CD14-positive monocyte (primary cell): ENCODE data around the gene CD300A. TPM values are rescaled to one million over a fixed set of nuclear protein-coding genes. Genes with fewer than 3 reads are reported as not detected.

Experiments used
- DNase-seq, 3 donors: peaks; one replicate each; pipeline ENCODE4 v3.0.0-alpha.2; 2011 to 2022
- H2AFZ ChIP-seq: 2 replicates; pipeline ENCODE4 v1.6.0; 2012; ENCODE audit warnings: mild to moderate bottlenecking, low read depth, low read length, inconsistent platforms; ENCODE audit not compliant: insufficient read depth, poor library complexity, severe bottlenecking
- H3K27ac ChIP-seq, 2 donors: 1 replicate in 1 of 2; 2 replicates in 1 of 2; pipeline ENCODE4 v1.5.1; 2012 to 2013; ENCODE audit warnings: low read length in 2 of 2, control low read depth in 1 of 2, inconsistent platforms in 1 of 2, low read depth in 1 of 2, mild to moderate bottlenecking in 1 of 2
- H3K27me3 ChIP-seq, 2 donors: one replicate each; pipeline versions ENCODE4 v1.6.0 to v1.6.1; 2011 to 2013; ENCODE audit warnings: low read length in 2 of 2; ENCODE audit not compliant: control insufficient read depth in 2 of 2, insufficient read depth in 2 of 2
- H3K36me3 ChIP-seq, 2 donors: replicated peaks in 1 of 2; 1 replicate in 1 of 2; 2 replicates in 1 of 2; pipeline versions ENCODE4 v1.5.1 to v1.6.1; 2012 to 2013; ENCODE audit warnings: low read length in 2 of 2, control low read depth in 1 of 2, inconsistent platforms in 1 of 2, mild to moderate bottlenecking in 1 of 2; ENCODE audit not compliant: insufficient read depth in 2 of 2, control insufficient read depth in 1 of 2
- H3K4me1 ChIP-seq, 2 donors: 1 replicate in 1 of 2; 2 replicates in 1 of 2; pipeline versions ENCODE4 v1.5.1 to v1.6.1; 2012 to 2013; ENCODE audit warnings: low read length in 2 of 2, control low read depth in 1 of 2, inconsistent platforms in 1 of 2, mild to moderate bottlenecking in 1 of 2, moderate library complexity in 1 of 2; ENCODE audit not compliant: insufficient read depth in 2 of 2, control insufficient read depth in 1 of 2
- H3K4me2 ChIP-seq: replicated peaks from 2 replicates; pipeline ENCODE3; 2012; ENCODE audit warnings: low read length, moderate library complexity, mild to moderate bottlenecking; ENCODE audit not compliant: poor library complexity, severe bottlenecking; ENCODE audit errors: extremely low read depth
- H3K4me3 ChIP-seq, 3 experiments: fragments of 200-600 bp in 1 of 3; sonication (generic) in 1 of 3; replicated peaks in 1 of 3; 1 replicate in 2 of 3; 2 replicates in 1 of 3; pipeline ENCODE4 v1.5.1; 2011 to 2013; ENCODE audit warnings: low read length in 3 of 3, mild to moderate bottlenecking in 3 of 3, control low read depth in 2 of 3, low read depth in 2 of 3, inconsistent platforms in 1 of 3, moderate library complexity in 1 of 3
- H3K79me2 ChIP-seq: 2 replicates; pipeline ENCODE4 v1.6.0; 2012; ENCODE audit warnings: mild to moderate bottlenecking, control low read depth, inconsistent platforms, low read length, moderate library complexity; ENCODE audit not compliant: insufficient read depth
- H3K9ac ChIP-seq: 2 replicates; pipeline ENCODE4 v1.6.0; 2017; ENCODE audit warnings: low read length, mild to moderate bottlenecking; ENCODE audit not compliant: insufficient read depth, poor library complexity, severe bottlenecking
- H3K9me3 ChIP-seq, 2 donors: replicated peaks in 1 of 2; 1 replicate in 1 of 2; 2 replicates in 1 of 2; pipeline versions ENCODE4 v1.5.1 to v1.6.1; 2012 to 2013; ENCODE audit warnings: low read length in 2 of 2, control low read depth in 1 of 2; ENCODE audit not compliant: control insufficient read depth in 1 of 2, insufficient read depth in 1 of 2
- H4K20me1 ChIP-seq: 2 replicates; pipeline ENCODE4 v1.6.0; 2012; ENCODE audit warnings: mild to moderate bottlenecking, low read length, control low read depth, moderate library complexity; ENCODE audit not compliant: insufficient read depth
- H3K27ac Mint-ChIP-seq, 7 donors: one replicate each; pipeline ENCODE4 v1.8.0; 2020; ENCODE audit warnings: mild to moderate bottlenecking in 7 of 7, mixed read lengths in 7 of 7, moderate library complexity in 6 of 7, inconsistent platforms in 2 of 7
- H3K27me3 Mint-ChIP-seq, 3 donors: one replicate each; pipeline ENCODE4 v1.8.0; 2021 to 2022; ENCODE audit warnings: low read depth in 3 of 3, mild to moderate bottlenecking in 3 of 3, mixed read lengths in 3 of 3, moderate library complexity in 3 of 3, inconsistent platforms in 1 of 3
- H3K36me3 Mint-ChIP-seq, 2 donors: one replicate each; pipeline ENCODE4 v1.8.0; 2020; ENCODE audit warnings: mixed read lengths in 2 of 2, inconsistent platforms in 1 of 2, mild to moderate bottlenecking in 1 of 2
- H3K4me1 Mint-ChIP-seq: one replicate; pipeline ENCODE4 v1.8.0; 2020; ENCODE audit warnings: mild to moderate bottlenecking, mixed read lengths
- H3K4me3 Mint-ChIP-seq, 2 donors: one replicate each; pipeline ENCODE4 v1.8.0; 2020; ENCODE audit warnings: mild to moderate bottlenecking in 2 of 2, mixed read lengths in 2 of 2, moderate library complexity in 1 of 2
- H3K9me3 Mint-ChIP-seq, 7 donors: one replicate each; pipeline ENCODE4 v1.8.0; 2020 to 2022; ENCODE audit warnings: mixed read lengths in 7 of 7, mild to moderate bottlenecking in 6 of 7, moderate library complexity in 6 of 7, inconsistent platforms in 2 of 7
- WGBS: methylation state at CpG from one replicate; pipeline ENCODE4 v1.1.5; 2013; ENCODE audit warnings: missing lambda C conversion rate; ENCODE audit not compliant: insufficient coverage; 5-methylcytosine and 5-hydroxymethylcytosine counted together
- intact Hi-C, 2 donors: fragments of 100-400 bp; cut with micrococcal nuclease; formaldehyde crosslinking; loops; one replicate each; pipeline versions ENCODE4 v1.15.0 to v1.15.1; 2023
- polyA plus RNA-seq, 3 donors: library from polyadenylated mRNA; depleted of rRNA in 1 of 3; unstranded in 2 of 3; stranded (reverse) in 1 of 3; fragments of 300-500 nt in 2 of 3; fragments of >200 nt in 1 of 3; fragmentation: Illumina TruSeq in 2 of 3; gene quantifications; 1 replicate in 2 of 3; 2 replicates in 1 of 3; pipeline ENCODE4 v1.2.3, GENCODE V29; 2012 to 2021
- TF ChIP-seq, protein P1 (sequence below): fragments of 200-600 bp; IDR thresholded peaks from one replicate; pipeline ENCODE4 v1.8.0; 2022; ENCODE audit warnings: antibody characterized with exemption, mild to moderate bottlenecking

CD300A gene
- polyA plus RNA-seq, 3 donors = 173 to 222 (median 212) TPM

- no peak overlapping the region for H3K27ac Mint-ChIP-seq
- H3K9me3 Mint-ChIP-seq = no peaks in the 10 kb centered on the region
- peaks cover 38% of the 10 kb centered on the region for H4K20me1 ChIP-seq
- no peak overlapping the region for H3K4me3 Mint-ChIP-seq
- TF ChIP-seq, protein P1, sequence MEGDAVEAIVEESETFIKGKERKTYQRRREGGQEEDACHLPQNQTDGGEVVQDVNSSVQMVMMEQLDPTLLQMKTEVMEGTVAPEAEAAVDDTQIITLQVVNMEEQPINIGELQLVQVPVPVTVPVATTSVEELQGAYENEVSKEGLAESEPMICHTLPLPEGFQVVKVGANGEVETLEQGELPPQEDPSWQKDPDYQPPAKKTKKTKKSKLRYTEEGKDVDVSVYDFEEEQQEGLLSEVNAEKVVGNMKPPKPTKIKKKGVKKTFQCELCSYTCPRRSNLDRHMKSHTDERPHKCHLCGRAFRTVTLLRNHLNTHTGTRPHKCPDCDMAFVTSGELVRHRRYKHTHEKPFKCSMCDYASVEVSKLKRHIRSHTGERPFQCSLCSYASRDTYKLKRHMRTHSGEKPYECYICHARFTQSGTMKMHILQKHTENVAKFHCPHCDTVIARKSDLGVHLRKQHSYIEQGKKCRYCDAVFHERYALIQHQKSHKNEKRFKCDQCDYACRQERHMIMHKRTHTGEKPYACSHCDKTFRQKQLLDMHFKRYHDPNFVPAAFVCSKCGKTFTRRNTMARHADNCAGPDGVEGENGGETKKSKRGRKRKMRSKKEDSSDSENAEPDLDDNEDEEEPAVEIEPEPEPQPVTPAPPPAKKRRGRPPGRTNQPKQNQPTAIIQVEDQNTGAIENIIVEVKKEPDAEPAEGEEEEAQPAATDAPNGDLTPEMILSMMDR = no peak
- 2% methylated on average over 9 of the region's 11 CpGs for WGBS
- peaks cover 14 to 24% of the 10 kb centered on the region in 2 donors for H3K36me3 ChIP-seq
- no peaks in the 10 kb centered on the region for H3K9me3 ChIP-seq
- H3K9ac ChIP-seq = peak overlapping the region; percentile 80
- peak overlapping the region; percentile 95 to 99 (median 95) for H3K4me3 ChIP-seq
- no peaks in the 10 kb centered on the region for H3K27me3 Mint-ChIP-seq
- H3K36me3 Mint-ChIP-seq = peaks cover 25 to 26% of the 10 kb centered on the region in 2 donors
- peaks cover 60% of the 10 kb centered on the region for H3K79me2 ChIP-seq
- no peaks in the 10 kb centered on the region for H3K27me3 ChIP-seq
- peaks cover 24% of the 10 kb centered on the region for H3K4me1 Mint-ChIP-seq
- H3K4me2 ChIP-seq = peak overlapping the region; percentile 99
- intact Hi-C loops = loop anchor here in 1 of 2 donors (2.0 kb wide), 1 partner anchor 26 kb away; no protein-coding TSS in a partner anchor
- no peak for DNase-seq
- H3K4me1 ChIP-seq = peaks cover 72 to 82% of the 10 kb centered on the region in 2 donors
- peak overlapping the region; percentile 87 to 92 for H3K27ac ChIP-seq
- peak overlapping the region; percentile 64 for H2AFZ ChIP-seq
Measured at GRCh38 chr17:74466828-74467184, 372 bp downstream of the CD300A start.

DNA sequence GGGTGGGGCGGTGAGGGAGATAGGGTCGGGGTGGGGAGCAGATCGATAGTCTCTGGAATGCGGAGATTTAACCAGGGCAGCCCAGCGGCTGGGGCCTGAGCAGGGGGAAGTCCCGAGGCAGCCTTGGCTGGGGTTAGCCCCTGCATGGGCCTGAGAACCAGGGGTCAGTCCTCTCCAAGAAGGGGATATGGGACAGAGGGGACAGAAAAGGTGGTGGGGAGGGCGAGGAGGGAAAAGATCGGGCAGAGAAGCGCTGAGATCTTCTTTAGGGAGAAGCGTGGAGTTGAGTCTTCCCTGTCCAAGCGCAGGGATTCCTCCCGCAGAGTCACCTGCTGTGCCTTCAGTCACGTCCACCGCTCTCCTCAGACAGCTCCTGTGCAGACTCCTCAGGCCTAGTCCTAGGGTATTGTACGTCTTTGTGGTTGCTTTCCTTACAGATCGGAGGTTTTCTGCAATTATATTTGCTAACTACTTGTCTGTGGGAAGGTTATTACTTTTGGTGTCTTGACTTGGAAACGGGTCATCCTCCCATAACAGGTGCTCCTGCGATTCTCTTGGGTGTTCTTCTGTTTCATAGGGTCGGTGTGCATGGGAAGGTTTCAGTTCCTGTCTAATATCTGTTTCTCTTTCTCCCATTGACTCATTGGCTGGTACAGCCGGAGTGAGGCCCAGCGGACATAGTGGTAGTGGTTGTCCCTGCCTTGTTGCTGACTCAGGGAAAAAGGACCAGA lies 952 bp downstream of the CD300A start:
- Mint-ChIP-seq H3K4me1 (peaks cover 24% of the 10 kb centered on the region), H3K9me3 (no peaks in the 10 kb centered on the region), H3K4me3 (no peak overlapping the region), H3K27me3 (no peaks in the 10 kb centered on the region), H3K36me3 (peaks cover 30 to 32% of the 10 kb centered on the region in 2 donors), H3K27ac (peak overlapping the region in 3 of 7 donors; percentile 91 to 96 (median 92))
- H3K79me2 ChIP-seq = peaks cover 66% of the 10 kb centered on the region
- peak overlapping the region; percentile 73 for H2AFZ ChIP-seq
- intact Hi-C loops = loop anchor here in 1 of 2 donors (2.0 kb wide), 1 partner anchor 25 kb away; no protein-coding TSS in a partner anchor
- H3K4me2 ChIP-seq = peak overlapping the region; percentile 99
- peak overlapping the region; percentile 87 to 92 for H3K27ac ChIP-seq
- peak overlapping the region; percentile 80 for H3K9ac ChIP-seq
- H3K9me3 ChIP-seq = no peaks in the 10 kb centered on the region
- WGBS = 0% methylated on average over 9 of the region's 21 CpGs
- TF ChIP-seq, protein P1 = no peak
- H3K4me3 ChIP-seq = peak overlapping the region; percentile 95 to 99 (median 95)
- no peaks in the 10 kb centered on the region for H3K27me3 ChIP-seq
- peak; percentile 70 to 87 (median 84) for DNase-seq
- peaks cover 18 to 30% of the 10 kb centered on the region in 2 donors for H3K36me3 ChIP-seq
- H3K4me1 ChIP-seq = peaks cover 66 to 76% of the 10 kb centered on the region in 2 donors
- peaks cover 44% of the 10 kb centered on the region for H4K20me1 ChIP-seq
